ENCODE measurements around the gene CNN2.
A peak's percentile ranks its signal among the peaks of the same experiment; 100 is the strongest.
"Not testable (repeated sequence)": the region's sequence is repeated elsewhere in the genome, so short reads cannot be mapped to it uniquely, and the experiment has no call there.

CNN2 gene

DNA sequence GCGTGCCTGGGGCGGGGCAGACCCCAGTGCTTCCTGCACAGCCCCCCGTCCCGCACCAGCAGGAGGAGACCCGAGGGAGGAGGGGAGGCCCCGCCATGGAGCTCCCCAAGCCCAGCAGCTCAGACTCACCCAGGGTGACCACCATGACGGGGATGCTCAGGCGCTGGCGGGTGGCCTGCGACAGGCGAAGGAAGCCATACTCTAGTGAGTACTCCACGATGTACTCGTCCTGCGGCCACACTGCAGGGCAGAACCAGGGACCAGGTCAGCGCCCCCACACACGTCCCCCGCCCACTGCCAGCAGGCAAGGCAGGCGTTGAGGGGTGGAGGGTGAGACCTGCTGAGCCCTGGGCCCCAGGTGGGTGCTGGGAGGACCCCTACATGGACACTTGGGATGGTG is 14.1 kb upstream of the CNN2 start:
- no peak for DNase-seq

DNA sequence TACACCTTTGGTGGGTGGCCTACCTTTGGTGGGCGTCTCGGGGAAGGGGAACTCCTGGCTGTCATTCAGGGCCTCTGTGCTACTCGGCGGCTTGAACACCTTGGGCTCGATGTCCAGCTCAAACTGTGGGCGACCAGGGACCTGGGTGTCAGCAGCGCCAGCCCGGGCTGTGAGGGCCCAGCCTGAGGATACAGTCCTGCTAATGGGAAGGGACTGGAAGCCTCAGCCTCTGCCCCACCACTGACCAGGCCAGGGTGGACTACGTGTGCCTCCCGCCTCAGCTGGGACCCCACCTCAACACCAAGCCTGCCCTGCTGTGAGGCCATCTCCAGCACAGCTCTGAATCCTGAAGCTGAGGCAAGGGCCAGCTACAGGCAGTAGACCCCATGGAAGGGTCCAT is 13.2 kb upstream of the CNN2 start:
- DNase-seq, result no peak

DNA sequence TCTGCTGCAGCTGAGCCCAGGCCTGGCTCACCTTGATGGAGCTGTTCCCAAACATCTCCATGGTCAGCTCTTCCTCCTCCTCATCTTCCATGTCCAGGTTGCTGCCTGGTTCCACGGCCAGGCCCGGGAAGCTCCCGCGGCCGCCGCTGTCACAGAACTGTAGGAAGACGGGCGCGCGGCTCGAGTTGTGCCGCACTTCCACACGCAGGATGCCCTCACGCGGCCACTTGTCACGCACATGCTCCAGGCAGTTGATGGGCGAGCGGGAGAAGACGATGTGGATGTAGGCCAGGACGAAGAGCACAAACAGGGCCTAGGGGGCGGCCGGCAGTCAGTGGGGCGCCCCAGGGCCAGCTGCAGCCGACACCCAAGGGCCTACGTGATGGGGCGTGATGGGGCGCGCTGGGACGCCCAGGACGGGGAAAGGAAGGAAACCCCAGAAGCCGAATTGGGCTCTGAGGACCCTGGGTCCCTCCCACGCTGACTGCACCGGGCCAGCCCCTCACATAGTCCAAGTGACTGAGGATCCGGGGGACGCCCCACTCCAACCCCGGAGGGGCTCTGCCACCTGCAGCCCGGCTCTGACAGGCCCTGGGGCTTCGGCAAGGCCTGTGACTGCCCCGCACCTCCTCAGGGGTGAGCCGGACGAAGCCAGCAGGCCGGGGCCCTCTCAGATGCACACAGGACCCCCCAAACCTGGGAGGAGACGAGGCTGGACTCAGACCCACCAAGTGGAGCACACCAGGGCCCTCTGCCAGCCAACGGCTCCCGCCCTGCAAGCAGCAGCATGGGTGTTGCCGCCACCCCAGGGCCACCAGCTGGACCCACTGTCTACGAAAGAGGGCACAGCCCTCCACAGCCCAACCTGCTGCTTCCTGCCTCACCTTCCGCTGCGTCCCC is 12.0 kb upstream of the CNN2 start:
- no peak for DNase-seq

DNA sequence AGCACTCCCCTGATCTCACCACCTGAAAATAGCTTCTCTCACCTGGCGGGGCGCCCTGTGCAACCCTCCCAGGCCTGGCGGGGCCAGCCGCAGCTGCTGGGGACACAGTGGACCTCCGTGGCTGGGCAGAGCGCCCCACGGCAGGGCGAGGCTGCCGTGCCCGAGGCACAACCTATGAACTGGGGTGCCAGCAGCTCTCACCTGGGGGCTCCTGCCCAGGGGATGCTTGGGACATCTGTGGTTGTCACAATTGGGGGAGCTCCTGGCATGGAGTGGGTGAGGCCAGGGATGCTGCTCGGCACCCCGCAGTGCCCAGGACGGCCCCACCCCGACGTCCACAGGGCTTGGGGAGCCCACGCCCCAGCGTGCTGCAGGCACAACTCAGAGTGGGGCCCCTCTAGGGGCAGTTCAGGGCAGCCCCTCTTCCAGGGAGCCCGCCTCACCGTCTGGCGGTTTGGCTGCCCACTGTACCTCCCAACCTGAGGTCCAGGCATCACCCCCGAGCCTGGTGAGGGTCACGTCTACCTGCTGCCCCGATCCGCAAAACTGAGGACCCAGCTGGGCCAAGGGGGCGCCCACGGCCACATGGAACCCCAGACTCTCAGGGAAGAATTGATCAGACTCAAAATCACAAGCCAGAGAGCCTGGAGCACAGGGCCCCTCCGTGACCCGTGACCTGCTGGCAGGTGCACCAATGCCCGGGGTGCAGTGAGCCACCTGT is 11.2 kb upstream of the CNN2 start:
- DNase-seq, result no peak

GRCh38 chr19:1015782-1016646 is 10.4 kb upstream of the CNN2 start:
- no peak for DNase-seq

DNA sequence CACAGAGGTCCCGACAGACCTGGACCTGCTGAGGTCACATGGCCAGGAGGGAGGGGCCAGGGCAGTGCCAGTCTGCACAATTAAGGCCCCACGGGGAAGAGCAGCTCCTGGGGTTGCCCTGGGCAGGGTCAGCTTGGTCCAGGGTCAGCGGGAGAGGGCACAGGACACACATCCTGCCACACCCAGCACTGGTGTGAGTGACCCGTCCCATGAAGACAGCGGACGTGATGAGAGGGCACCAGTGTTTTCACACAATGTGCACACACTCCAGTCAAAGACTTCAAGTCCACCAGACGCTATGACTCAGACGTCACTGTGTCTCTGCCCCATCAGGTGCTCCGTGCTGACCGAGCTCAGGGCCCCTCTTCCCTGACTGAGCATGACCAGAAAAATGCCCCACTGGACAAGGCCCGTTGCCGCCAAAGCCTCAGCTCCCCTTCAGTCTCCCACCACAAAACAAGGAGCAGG is 9.7 kb upstream of the CNN2 start:
- DNase-seq, result no peak

DNA sequence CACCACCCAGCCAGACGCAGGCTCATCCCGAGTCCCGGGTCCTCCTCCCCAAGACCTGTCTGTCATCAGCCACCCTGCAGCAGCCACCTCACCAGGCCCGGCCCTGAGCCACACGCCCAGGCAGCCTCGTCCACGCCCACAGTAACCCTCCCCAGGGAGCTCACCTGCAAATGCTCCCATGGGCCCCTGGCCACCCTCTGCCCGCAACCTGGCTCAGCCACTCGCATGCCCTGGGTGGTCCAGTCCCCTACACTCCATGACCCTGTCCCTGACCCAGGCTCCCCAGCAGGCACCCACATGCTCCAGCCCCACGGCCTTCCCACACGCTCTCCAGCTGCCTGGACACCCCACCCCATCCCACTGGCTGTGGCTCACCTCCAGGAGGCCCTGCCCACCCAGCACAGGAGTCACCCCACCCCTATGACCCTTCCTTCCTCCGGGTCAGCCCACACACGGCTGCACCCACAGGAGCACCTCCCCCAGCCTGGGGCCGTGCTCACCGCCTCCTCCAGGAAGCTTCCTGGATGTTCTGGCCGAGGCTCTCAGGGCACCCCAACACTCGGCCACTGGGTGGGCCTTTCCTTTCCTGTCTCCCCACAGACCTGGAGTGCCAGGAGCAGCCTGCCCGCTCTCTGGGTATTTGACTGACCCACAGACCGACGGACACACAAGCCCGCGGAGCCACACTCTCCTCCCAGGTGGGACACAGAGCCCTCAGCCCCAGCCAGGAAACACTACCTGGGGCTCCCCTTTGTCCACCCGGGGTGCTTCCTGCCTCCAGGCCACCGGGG is 9.1 kb upstream of the CNN2 start:
- DNase-seq, result no peak

DNA sequence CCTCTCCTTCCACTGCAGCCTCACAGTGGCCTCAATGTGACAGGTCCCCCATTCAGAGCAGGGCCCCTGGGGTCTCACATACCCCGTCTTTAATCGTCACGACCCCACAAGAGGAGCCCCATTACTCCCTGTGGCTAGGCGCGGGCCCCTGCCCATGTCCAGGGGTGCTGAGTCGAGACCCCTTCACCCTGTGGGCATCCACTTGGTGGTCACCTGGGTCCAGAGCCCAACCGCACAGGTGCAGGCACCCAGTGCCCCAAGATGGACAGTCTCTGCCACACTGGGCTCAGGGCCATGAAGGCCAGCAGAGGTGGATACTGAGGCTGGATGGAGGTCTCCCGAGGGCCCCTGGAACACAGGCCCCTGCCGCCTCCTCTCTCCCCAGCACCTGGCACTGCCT is 8.5 kb upstream of the CNN2 start:
- no peak for DNase-seq

DNA sequence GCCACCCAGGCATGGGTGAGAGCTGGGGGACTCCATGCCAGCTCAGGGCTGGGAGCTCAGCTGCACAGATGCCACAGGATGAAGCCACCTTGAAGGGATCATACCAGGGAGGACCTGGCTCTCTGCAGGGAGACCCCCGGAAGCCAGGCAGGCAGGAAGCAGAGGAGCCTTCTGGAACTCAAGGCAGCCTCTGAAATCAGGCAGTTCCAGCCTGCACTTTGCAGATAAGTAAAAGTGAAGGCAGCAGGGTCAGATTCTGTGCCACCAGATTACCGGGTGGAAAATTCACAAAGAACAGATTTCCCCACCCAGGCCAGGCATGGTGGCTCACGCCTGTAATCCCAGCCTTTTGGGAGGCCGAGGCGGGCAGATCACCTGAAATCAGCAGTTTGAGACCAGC is 8.0 kb upstream of the CNN2 start:
- DNase-seq, result no peak

- no peak for DNase-seq
Observed at GRCh38 chr19:1018932-1019615, 7.3 kb upstream of the CNN2 start.

DNA sequence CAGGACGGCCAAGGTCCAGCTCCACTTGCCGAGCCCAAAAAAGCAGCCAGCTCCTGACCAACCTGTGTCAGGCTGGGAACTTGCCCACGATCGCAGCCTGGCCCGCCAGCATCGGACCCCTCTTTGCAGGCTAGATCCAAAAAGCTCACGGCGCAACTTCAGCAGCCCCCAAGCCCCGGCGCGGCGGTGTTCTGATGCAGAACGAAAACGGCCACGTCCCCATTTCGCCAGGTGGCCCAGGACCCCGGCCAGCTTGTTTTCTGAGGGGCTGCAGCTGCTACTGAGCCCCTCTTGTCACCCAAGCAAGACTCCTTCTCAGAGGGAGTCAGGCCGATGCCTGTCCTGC is 6.8 kb upstream of the CNN2 start:
- no peak for DNase-seq

GRCh38 chr19:1019980-1020867 is 6.2 kb upstream of the CNN2 start:
- no peak for DNase-seq

GRCh38 chr19:1020868-1021425 is 5.5 kb upstream of the CNN2 start, which contains the start of gene TMEM259:
TMEM259 (minus strand) TSS chr19:1021123; CDS start chr19:1020996, 127 bp downstream.
- peak; percentile 97 to 98 for DNase-seq

DNA sequence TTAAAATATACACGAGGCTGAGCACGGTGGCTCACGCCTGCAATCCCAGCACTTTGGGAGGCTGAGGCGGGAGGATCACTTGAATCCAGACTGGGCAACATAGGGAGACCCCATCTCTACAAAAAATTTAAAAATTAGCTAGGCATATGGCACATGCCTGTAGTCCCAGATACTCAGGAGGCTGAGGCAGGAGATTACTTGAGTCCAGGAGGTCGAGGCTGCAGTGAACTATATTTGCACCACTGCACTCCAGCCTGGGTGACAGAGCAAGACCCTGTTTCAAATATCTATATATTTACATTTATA is 2.6 kb upstream of the CNN2 start:
- not testable (repeated sequence) for DNase-seq

DNA sequence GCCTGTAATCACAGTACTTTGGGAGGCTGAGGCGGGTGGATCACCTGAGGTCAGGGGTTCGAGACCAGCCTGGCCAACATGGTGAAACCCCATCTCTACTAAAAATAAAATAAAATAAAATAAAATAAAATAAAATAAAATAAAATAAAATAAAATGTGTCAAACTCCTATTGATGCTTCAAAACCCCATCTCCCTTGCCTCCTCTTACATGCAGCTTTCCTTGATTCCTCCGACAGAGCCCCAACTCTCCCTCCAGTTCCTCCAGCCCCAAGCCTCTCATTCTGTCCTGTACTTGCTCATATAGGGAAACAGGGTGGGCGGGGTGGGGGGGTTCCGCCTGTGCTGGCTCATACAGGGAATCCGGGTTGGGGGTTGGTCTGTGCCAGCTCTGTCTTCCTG is 1.3 kb upstream of the CNN2 start:
- not testable (repeated sequence) for DNase-seq

DNA sequence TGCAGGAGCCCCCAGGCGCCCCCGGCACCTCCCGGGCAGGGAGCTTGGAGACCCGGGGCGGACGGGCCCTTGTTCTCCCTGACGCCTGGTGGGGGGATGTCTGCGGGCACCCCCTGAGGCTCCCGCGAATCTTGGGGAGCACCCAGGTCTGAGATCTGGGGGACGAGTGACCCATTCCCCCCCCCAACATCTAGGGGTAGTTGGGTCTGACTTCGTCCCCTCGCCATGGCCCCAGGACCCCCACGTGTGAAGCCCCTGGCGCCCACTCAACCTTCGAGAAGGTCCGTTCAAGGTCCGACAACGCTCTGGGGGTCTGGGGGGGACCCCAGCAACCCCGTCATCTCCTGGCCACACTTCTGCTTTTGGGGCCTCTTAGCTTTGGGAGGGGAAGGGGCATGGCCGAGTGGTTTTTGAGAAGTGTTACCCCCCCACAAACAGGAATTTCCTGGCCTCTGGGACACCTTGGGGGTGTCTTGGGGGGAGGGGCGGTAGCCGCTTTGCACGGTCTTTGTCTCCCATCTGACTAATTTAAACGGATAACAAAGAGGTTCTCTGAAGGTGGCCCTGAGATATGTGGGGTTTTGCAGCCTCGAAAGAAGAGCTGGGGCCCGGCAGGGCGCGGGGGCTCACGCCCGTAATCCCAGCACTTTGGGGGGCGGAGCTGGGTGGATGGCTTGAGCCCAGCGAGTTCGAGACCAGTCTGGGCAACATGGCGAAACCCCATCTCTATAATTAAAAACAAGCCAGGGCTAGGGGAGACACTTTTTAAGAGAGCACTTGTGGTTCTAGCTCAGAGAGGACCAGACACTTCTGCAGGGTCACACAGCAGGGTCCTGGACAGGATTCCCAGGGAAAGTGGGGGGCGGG is 608 bp downstream of the CNN2 start:
- peak; percentile 35 to 40 for DNase-seq

DNA sequence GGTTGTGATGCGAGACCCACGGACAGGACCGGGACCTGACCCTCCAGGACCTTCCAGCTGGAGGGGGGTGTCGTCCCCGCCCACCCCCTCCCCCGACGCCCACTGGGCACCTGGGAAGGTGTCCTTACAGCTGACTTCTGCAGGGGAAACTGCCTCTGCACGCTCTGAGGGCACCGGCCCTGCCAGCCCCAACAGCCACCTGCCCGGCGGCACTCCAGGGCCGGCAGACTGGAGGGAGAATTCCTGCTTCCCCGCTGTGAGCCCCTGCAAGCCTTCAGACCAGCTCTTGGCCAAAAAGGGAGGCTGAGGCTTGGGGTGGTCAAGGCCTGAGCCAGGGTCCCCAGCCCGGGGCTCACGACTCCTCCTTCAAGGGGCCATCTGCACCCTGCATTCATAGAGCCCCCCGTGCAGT is 1.2 kb downstream of the CNN2 start:
- peak in 1 of 2 donors; percentile 26 for DNase-seq

GRCh38 chr19:1028062-1028926 is 1.9 kb downstream of the CNN2 start:
- DNase-seq, result peak; percentile 65 to 71
